Activated T-cell treated with anti-CD3 and anti-CD28 coated beads for 48 hours (primary cell): ENCODE results near the gene CAVIN3.

ENCODE experiments used
- DNase-seq: peaks from one replicate; pipeline ENCODE4 v3.0.0-alpha.2; 2020; ENCODE audit warnings: low read depth

Gene CAVIN3

DNA sequence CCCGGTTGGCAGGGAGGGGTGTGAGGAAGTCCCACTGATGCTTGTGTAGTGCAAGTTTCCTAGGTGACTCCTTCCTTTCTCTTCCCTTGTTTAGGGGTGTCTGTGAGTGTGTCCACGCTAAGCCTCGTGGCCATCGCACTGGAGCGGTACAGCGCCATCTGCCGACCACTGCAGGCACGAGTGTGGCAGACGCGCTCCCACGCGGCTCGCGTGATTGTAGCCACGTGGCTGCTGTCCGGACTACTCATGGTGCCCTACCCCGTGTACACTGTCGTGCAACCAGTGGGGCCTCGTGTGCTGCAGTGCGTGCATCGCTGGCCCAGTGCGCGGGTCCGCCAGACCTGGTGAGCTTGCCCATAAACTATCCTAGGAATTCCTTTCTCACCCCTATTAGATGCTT is 50.3 kb downstream of the CAVIN3 start:
- no peak for DNase-seq
